ENCODE results near the gene PDIK1L.

GRCh38 chr1:26156285-26157038 is 44.8 kb downstream of the PDIK1L start:
- TF ChIP-seq CTCF (IDR thresholded peaks at IDR 0.05; ENCODE audit: low read depth, low read length) (no peak), POLR2A (IDR thresholded peaks at IDR 0.05; ENCODE audit: extremely low read depth, insufficient read length) (no peak)

Data from NB4 (cell line).